Activated T-helper 17 cell treated with anti-CD3 and anti-CD28 coated beads, Interleukin-2, amount 50 U/mL, for 72 hours (primary cell): Measurements from ENCODE around the gene ADAMTS12. TPM values are rescaled to one million over a fixed set of nuclear protein-coding genes. Genes with fewer than 3 reads are reported as not detected.

Experiments used
- ATAC-seq: fragments of 150-1000 bp; cut with Tn5 transposase; replicated peaks from 2 replicates; pipeline ENCODE4 v1.10.0; 2021; ENCODE audit warnings: mild to moderate bottlenecking, moderate library complexity
- H3K27ac Mint-ChIP-seq: one replicate; pipeline ENCODE4 v1.8.0; 2022; ENCODE audit warnings: mixed read lengths
- H3K27me3 Mint-ChIP-seq: one replicate; pipeline ENCODE4 v1.8.0; 2022; ENCODE audit warnings: mixed read lengths
- H3K36me3 Mint-ChIP-seq: one replicate; pipeline ENCODE4 v1.8.0; 2022; ENCODE audit warnings: low read depth, mild to moderate bottlenecking, mixed read lengths
- H3K4me1 Mint-ChIP-seq: one replicate; pipeline ENCODE4 v1.8.0; 2022; ENCODE audit warnings: mixed read lengths
- H3K4me3 Mint-ChIP-seq: one replicate; pipeline ENCODE4 v1.8.0; 2022; ENCODE audit warnings: mild to moderate bottlenecking, mixed read lengths
- H3K9me3 Mint-ChIP-seq: one replicate; pipeline ENCODE4 v1.8.0; 2022; ENCODE audit warnings: mixed read lengths
- total RNA-seq, 2 donors: library from RNA; stranded (reverse); gene quantifications; one replicate each; pipeline ENCODE4 v1.2.3, GENCODE V29; 2022

Gene ADAMTS12
- total RNA-seq, 2 donors from 2014 or later, result not detected

- Mint-ChIP-seq H3K9me3 (no peaks in the 10 kb centered on the region), H3K27ac (no peak overlapping the region), H3K4me3 (no peak overlapping the region), H3K27me3 (peaks cover 2% of the 10 kb centered on the region), H3K36me3 (no peaks in the 10 kb centered on the region), H3K4me1 (no peaks in the 10 kb centered on the region)
- no peak for ATAC-seq
These were observed 165.2 kb downstream of the ADAMTS12 start for GRCh38 chr5:33726422-33727165.

GRCh38 chr5:33725806-33726205 is 166.0 kb downstream of the ADAMTS12 start:
- no peak overlapping the region for H3K27ac Mint-ChIP-seq
- H3K9me3 Mint-ChIP-seq, result no peaks in the 10 kb centered on the region
- ATAC-seq, result no peak
- no peaks in the 10 kb centered on the region for H3K36me3 Mint-ChIP-seq
- H3K27me3 Mint-ChIP-seq, result peaks cover 3% of the 10 kb centered on the region
- no peak overlapping the region for H3K4me3 Mint-ChIP-seq
- no peaks in the 10 kb centered on the region for H3K4me1 Mint-ChIP-seq

- Mint-ChIP-seq H3K4me3 (no peak overlapping the region), H3K9me3 (no peaks in the 10 kb centered on the region), H3K27ac (no peak overlapping the region), H3K27me3 (peaks cover 3% of the 10 kb centered on the region), H3K4me1 (no peaks in the 10 kb centered on the region), H3K36me3 (no peaks in the 10 kb centered on the region)
- ATAC-seq, result no peak
These were observed 170.1 kb downstream of the ADAMTS12 start for GRCh38 chr5:33721491-33722200.

GRCh38 chr5:33720176-33720575 is 171.6 kb downstream of the ADAMTS12 start:
- Mint-ChIP-seq H3K36me3 (no peaks in the 10 kb centered on the region), H3K4me3 (no peak overlapping the region), H3K27me3 (peaks cover 3% of the 10 kb centered on the region), H3K4me1 (no peaks in the 10 kb centered on the region), H3K9me3 (no peaks in the 10 kb centered on the region), H3K27ac (no peak overlapping the region)
- ATAC-seq, result no peak

GRCh38 chr5:33719769-33720168 is 172.0 kb downstream of the ADAMTS12 start:
- H3K4me1 Mint-ChIP-seq, result no peaks in the 10 kb centered on the region
- H3K9me3 Mint-ChIP-seq, result no peaks in the 10 kb centered on the region
- no peak for ATAC-seq
- no peak overlapping the region for H3K4me3 Mint-ChIP-seq
- H3K27ac Mint-ChIP-seq, result no peak overlapping the region
- no peaks in the 10 kb centered on the region for H3K36me3 Mint-ChIP-seq
- H3K27me3 Mint-ChIP-seq, result peaks cover 3% of the 10 kb centered on the region

GRCh38 chr5:33715661-33716060 is 176.1 kb downstream of the ADAMTS12 start:
- ATAC-seq, result no peak
- no peak overlapping the region for H3K27ac Mint-ChIP-seq
- no peak overlapping the region for H3K4me3 Mint-ChIP-seq
- H3K9me3 Mint-ChIP-seq, result no peaks in the 10 kb centered on the region
- H3K4me1 Mint-ChIP-seq, result no peaks in the 10 kb centered on the region
- no peaks in the 10 kb centered on the region for H3K36me3 Mint-ChIP-seq
- no peaks in the 10 kb centered on the region for H3K27me3 Mint-ChIP-seq

- Mint-ChIP-seq H3K9me3 (no peaks in the 10 kb centered on the region), H3K27me3 (no peaks in the 10 kb centered on the region), H3K4me3 (no peak overlapping the region), H3K36me3 (no peaks in the 10 kb centered on the region), H3K4me1 (no peaks in the 10 kb centered on the region), H3K27ac (no peak overlapping the region)
- ATAC-seq, result no peak
These were observed 178.5 kb downstream of the ADAMTS12 start for GRCh38 chr5:33713136-33713765.

- no peaks in the 10 kb centered on the region for H3K36me3 Mint-ChIP-seq
- no peak overlapping the region for H3K27ac Mint-ChIP-seq
- no peak overlapping the region for H3K4me3 Mint-ChIP-seq
- no peaks in the 10 kb centered on the region for H3K4me1 Mint-ChIP-seq
- no peaks in the 10 kb centered on the region for H3K9me3 Mint-ChIP-seq
- H3K27me3 Mint-ChIP-seq, result no peaks in the 10 kb centered on the region
- ATAC-seq, result no peak
These were observed 179.1 kb downstream of the ADAMTS12 start for GRCh38 chr5:33712664-33713063.

- no peak overlapping the region for H3K27ac Mint-ChIP-seq
- no peaks in the 10 kb centered on the region for H3K36me3 Mint-ChIP-seq
- no peak overlapping the region for H3K4me3 Mint-ChIP-seq
These were observed 180.6 kb downstream of the ADAMTS12 start for GRCh38 chr5:33711094-33711679.

GRCh38 chr5:33702867-33703266 is 188.9 kb downstream of the ADAMTS12 start:
- H3K36me3 Mint-ChIP-seq, result no peaks in the 10 kb centered on the region

More at GRCh38 chr5:33711094-33711679, 180.6 kb downstream of the ADAMTS12 start:
- peaks cover 6% of the 10 kb centered on the region for H3K27me3 Mint-ChIP-seq
- ATAC-seq, result no peak
- H3K9me3 Mint-ChIP-seq, result peaks cover 10% of the 10 kb centered on the region
- H3K4me1 Mint-ChIP-seq, result no peaks in the 10 kb centered on the region

GRCh38 chr5:33701951-33702350 is 189.8 kb downstream of the ADAMTS12 start:
- Mint-ChIP-seq H3K36me3 (no peaks in the 10 kb centered on the region), H3K27ac (no peak overlapping the region), H3K9me3 (peaks cover 17% of the 10 kb centered on the region), H3K4me1 (no peaks in the 10 kb centered on the region), H3K27me3 (peaks cover 7% of the 10 kb centered on the region), H3K4me3 (no peak overlapping the region)
- ATAC-seq, result no peak

More at GRCh38 chr5:33702867-33703266, 188.9 kb downstream of the ADAMTS12 start:
- H3K4me1 Mint-ChIP-seq, result no peaks in the 10 kb centered on the region
- ATAC-seq, result no peak
- H3K9me3 Mint-ChIP-seq, result peaks cover 19% of the 10 kb centered on the region
- H3K27me3 Mint-ChIP-seq, result peaks cover 8% of the 10 kb centered on the region
- no peak overlapping the region for H3K4me3 Mint-ChIP-seq
- H3K27ac Mint-ChIP-seq, result no peak overlapping the region

GRCh38 chr5:33701251-33701650 is 190.5 kb downstream of the ADAMTS12 start:
- H3K9me3 Mint-ChIP-seq, result peaks cover 10% of the 10 kb centered on the region
- no peak overlapping the region for H3K4me3 Mint-ChIP-seq
- H3K27me3 Mint-ChIP-seq, result peaks cover 2% of the 10 kb centered on the region
- H3K27ac Mint-ChIP-seq, result no peak overlapping the region
- no peak for ATAC-seq
- no peaks in the 10 kb centered on the region for H3K4me1 Mint-ChIP-seq
- no peaks in the 10 kb centered on the region for H3K36me3 Mint-ChIP-seq

- Mint-ChIP-seq H3K4me1 (no peaks in the 10 kb centered on the region), H3K27ac (no peak overlapping the region), H3K4me3 (no peak overlapping the region), H3K36me3 (no peaks in the 10 kb centered on the region), H3K27me3 (no peaks in the 10 kb centered on the region), H3K9me3 (peaks cover 3% of the 10 kb centered on the region)
- no peak for ATAC-seq
These were observed 195.4 kb downstream of the ADAMTS12 start for GRCh38 chr5:33696411-33696810.

- ATAC-seq, result no peak
- H3K9me3 Mint-ChIP-seq, result no peaks in the 10 kb centered on the region
- no peaks in the 10 kb centered on the region for H3K4me1 Mint-ChIP-seq
- no peaks in the 10 kb centered on the region for H3K36me3 Mint-ChIP-seq
- no peak overlapping the region for H3K27ac Mint-ChIP-seq
- no peak overlapping the region for H3K4me3 Mint-ChIP-seq
- no peaks in the 10 kb centered on the region for H3K27me3 Mint-ChIP-seq
These were observed 198.8 kb downstream of the ADAMTS12 start for GRCh38 chr5:33692980-33693379.
